Immature natural killer cell (primary cell): Measurements from ENCODE around the gene ROPN1B. TPM values are rescaled to one million over a fixed set of nuclear protein-coding genes. Genes with fewer than 3 reads are reported as not detected.
"Not testable (repeated sequence)": the region's sequence is repeated elsewhere in the genome, so short reads cannot be mapped to it uniquely, and the experiment has no call there.

Experiments
- DNase-seq, 3 donors: peaks; one replicate each; pipeline ENCODE4 v3.0.0; 2022; ENCODE audit warnings: mixed read lengths in 1 of 3
- H3K27ac Mint-ChIP-seq, 6 donors: one replicate each; pipeline ENCODE4 v1.8.0; 2020; ENCODE audit warnings: mixed read lengths in 6 of 6, mild to moderate bottlenecking in 5 of 6, inconsistent platforms in 4 of 6, moderate library complexity in 3 of 6
- H3K27me3 Mint-ChIP-seq, 3 donors: one replicate each; pipeline ENCODE4 v1.8.0; 2020 to 2021; ENCODE audit warnings: low read depth in 3 of 3, mild to moderate bottlenecking in 3 of 3, mixed read lengths in 3 of 3, moderate library complexity in 3 of 3, inconsistent platforms in 1 of 3
- H3K36me3 Mint-ChIP-seq, 3 donors: one replicate each; pipeline ENCODE4 v1.8.0; 2020; ENCODE audit warnings: mixed read lengths in 3 of 3, inconsistent platforms in 2 of 3, mild to moderate bottlenecking in 2 of 3
- H3K4me1 Mint-ChIP-seq, 2 donors: one replicate each; pipeline ENCODE4 v1.8.0; 2020; ENCODE audit warnings: inconsistent platforms in 2 of 2, mild to moderate bottlenecking in 2 of 2, mixed read lengths in 2 of 2, moderate library complexity in 1 of 2
- H3K4me3 Mint-ChIP-seq, 5 donors: one replicate each; pipeline ENCODE4 v1.8.0; 2020; ENCODE audit warnings: mild to moderate bottlenecking in 5 of 5, mixed read lengths in 5 of 5, inconsistent platforms in 3 of 5, moderate library complexity in 3 of 5
- H3K9me3 Mint-ChIP-seq, 6 donors: one replicate each; pipeline ENCODE4 v1.8.0; 2020; ENCODE audit warnings: mild to moderate bottlenecking in 6 of 6, mixed read lengths in 6 of 6, inconsistent platforms in 4 of 6, moderate library complexity in 3 of 6
- polyA plus RNA-seq, 3 donors: library from polyadenylated mRNA; unstranded; fragments of 300-500 nt; fragmentation: Illumina TruSeq; gene quantifications; one replicate each; pipeline ENCODE4 v1.2.3, GENCODE V29; 2021

ROPN1B gene
- polyA plus RNA-seq, 3 donors from 2014 or later: 0.51 TPM; not detected in 2

- DNase-seq, H3K9me3 Mint-ChIP-seq, H3K27ac Mint-ChIP-seq, H3K4me1 Mint-ChIP-seq, H3K27me3 Mint-ChIP-seq, H3K36me3 Mint-ChIP-seq, H3K4me3 Mint-ChIP-seq: not testable (repeated sequence)
These were observed 32.7 kb upstream of the ROPN1B start for GRCh38 chr3:125936210-125936815.

- H3K27me3 Mint-ChIP-seq, H3K4me3 Mint-ChIP-seq, DNase-seq, H3K9me3 Mint-ChIP-seq, H3K27ac Mint-ChIP-seq, H3K36me3 Mint-ChIP-seq, H3K4me1 Mint-ChIP-seq: not testable (repeated sequence)
These were observed 32.1 kb upstream of the ROPN1B start for GRCh38 chr3:125936891-125937290.

- not testable (repeated sequence) for H3K27ac Mint-ChIP-seq
These were observed 21.2 kb upstream of the ROPN1B start for GRCh38 chr3:125947806-125948205.

GRCh38 chr3:125948901-125949300 lies 20.1 kb upstream of the ROPN1B start:
- not testable (repeated sequence) for H3K36me3 Mint-ChIP-seq, DNase-seq, H3K4me3 Mint-ChIP-seq, H3K27ac Mint-ChIP-seq, H3K4me1 Mint-ChIP-seq, H3K9me3 Mint-ChIP-seq
- peaks cover 6 to 16% (median 8%) of the 10 kb centered on the region in 3 donors for H3K27me3 Mint-ChIP-seq

More at GRCh38 chr3:125947806-125948205, 21.2 kb upstream of the ROPN1B start:
- H3K4me1 Mint-ChIP-seq, DNase-seq, H3K4me3 Mint-ChIP-seq, H3K36me3 Mint-ChIP-seq, H3K9me3 Mint-ChIP-seq: not testable (repeated sequence)
- H3K27me3 Mint-ChIP-seq: peaks cover 5 to 16% (median 8%) of the 10 kb centered on the region in 3 donors

- not testable (repeated sequence) for H3K4me3 Mint-ChIP-seq, H3K9me3 Mint-ChIP-seq, H3K4me1 Mint-ChIP-seq, H3K36me3 Mint-ChIP-seq, H3K27ac Mint-ChIP-seq, DNase-seq
- H3K27me3 Mint-ChIP-seq: peaks cover 5 to 18% (median 8%) of the 10 kb centered on the region in 3 donors
These were observed 17.8 kb upstream of the ROPN1B start for GRCh38 chr3:125951176-125951575.

GRCh38 chr3:125957020-125957419 lies 12.0 kb upstream of the ROPN1B start:
- DNase-seq, H3K27me3 Mint-ChIP-seq, H3K4me3 Mint-ChIP-seq, H3K36me3 Mint-ChIP-seq, H3K27ac Mint-ChIP-seq, H3K4me1 Mint-ChIP-seq, H3K9me3 Mint-ChIP-seq: not testable (repeated sequence)

- Mint-ChIP-seq H3K36me3 (no peaks in the 10 kb centered on the region), H3K4me3 (no peak overlapping the region), H3K27ac (no peak overlapping the region), H3K9me3 (no peaks in the 10 kb centered on the region), H3K27me3 (peaks cover 2 to 8% (median 6%) of the 10 kb centered on the region in 3 donors), H3K4me1 (no peaks in the 10 kb centered on the region)
- no peak for DNase-seq
These were observed 11.1 kb upstream of the ROPN1B start for GRCh38 chr3:125957674-125958510.

- no peak overlapping the region for H3K27ac Mint-ChIP-seq
- DNase-seq: no peak
- no peak overlapping the region for H3K4me3 Mint-ChIP-seq
- H3K27me3 Mint-ChIP-seq: peaks cover 2 to 6% (median 6%) of the 10 kb centered on the region in 3 donors
- no peaks in the 10 kb centered on the region for H3K9me3 Mint-ChIP-seq
- no peaks in the 10 kb centered on the region for H3K4me1 Mint-ChIP-seq
- H3K36me3 Mint-ChIP-seq: no peaks in the 10 kb centered on the region
These were observed 10.3 kb upstream of the ROPN1B start for GRCh38 chr3:125958511-125959316.

GRCh38 chr3:125959317-125960065 lies 9.5 kb upstream of the ROPN1B start:
- Mint-ChIP-seq H3K9me3 (no peaks in the 10 kb centered on the region), H3K27ac (no peak overlapping the region), H3K36me3 (no peaks in the 10 kb centered on the region), H3K4me1 (no peaks in the 10 kb centered on the region), H3K4me3 (no peak overlapping the region), H3K27me3 (peaks cover 2 to 12% (median 6%) of the 10 kb centered on the region in 3 donors)
- DNase-seq: no peak

- Mint-ChIP-seq H3K4me3 (no peak overlapping the region), H3K36me3 (no peaks in the 10 kb centered on the region), H3K27me3 (peaks cover 5 to 12% (median 6%) of the 10 kb centered on the region in 3 donors), H3K27ac (no peak overlapping the region), H3K9me3 (no peaks in the 10 kb centered on the region), H3K4me1 (no peaks in the 10 kb centered on the region)
- no peak for DNase-seq
These were observed 8.9 kb upstream of the ROPN1B start for GRCh38 chr3:125960066-125960424.

- H3K27me3 Mint-ChIP-seq: peaks cover 3 to 12% (median 4%) of the 10 kb centered on the region in 3 donors
- H3K4me1 Mint-ChIP-seq: no peaks in the 10 kb centered on the region
- DNase-seq: no peak
- H3K36me3 Mint-ChIP-seq: no peaks in the 10 kb centered on the region
- H3K27ac Mint-ChIP-seq: no peak overlapping the region
- H3K4me3 Mint-ChIP-seq: no peak overlapping the region
- H3K9me3 Mint-ChIP-seq: no peaks in the 10 kb centered on the region
These were observed 8.3 kb upstream of the ROPN1B start for GRCh38 chr3:125960456-125961288.

- DNase-seq: no peak
- H3K36me3 Mint-ChIP-seq: no peaks in the 10 kb centered on the region
- H3K4me3 Mint-ChIP-seq: no peak overlapping the region
- no peak overlapping the region for H3K27ac Mint-ChIP-seq
- H3K27me3 Mint-ChIP-seq: peaks cover 3 to 12% (median 4%) of the 10 kb centered on the region in 3 donors
- no peaks in the 10 kb centered on the region for H3K4me1 Mint-ChIP-seq
- no peaks in the 10 kb centered on the region for H3K9me3 Mint-ChIP-seq
These were observed 7.7 kb upstream of the ROPN1B start for GRCh38 chr3:125961289-125961589.

- H3K36me3 Mint-ChIP-seq, H3K9me3 Mint-ChIP-seq: not testable (repeated sequence)
These were observed 5.1 kb upstream of the ROPN1B start for GRCh38 chr3:125963834-125964233.

More at GRCh38 chr3:125963834-125964233, 5.1 kb upstream of the ROPN1B start:
- H3K27ac Mint-ChIP-seq, H3K4me3 Mint-ChIP-seq, DNase-seq, H3K27me3 Mint-ChIP-seq, H3K4me1 Mint-ChIP-seq: not testable (repeated sequence)
